Stimulated activated CD4-positive, alpha-beta T cell treated with anti-CD3 and anti-CD28 coated beads, Interleukin-1b, Interleukin-23, amount 100 ng/mL, for 4 hours (primary cell): ENCODE data around the gene C7.
"Not testable (repeated sequence)": the region's sequence is repeated elsewhere in the genome, so short reads cannot be mapped to it uniquely, and the experiment has no call there.

Experiments
- DNase-seq, 2 donors: peaks; one replicate each; pipeline ENCODE4 v3.0.0-alpha.2; 2020; ENCODE audit warnings: low read depth in 2 of 2

Gene C7

DNA sequence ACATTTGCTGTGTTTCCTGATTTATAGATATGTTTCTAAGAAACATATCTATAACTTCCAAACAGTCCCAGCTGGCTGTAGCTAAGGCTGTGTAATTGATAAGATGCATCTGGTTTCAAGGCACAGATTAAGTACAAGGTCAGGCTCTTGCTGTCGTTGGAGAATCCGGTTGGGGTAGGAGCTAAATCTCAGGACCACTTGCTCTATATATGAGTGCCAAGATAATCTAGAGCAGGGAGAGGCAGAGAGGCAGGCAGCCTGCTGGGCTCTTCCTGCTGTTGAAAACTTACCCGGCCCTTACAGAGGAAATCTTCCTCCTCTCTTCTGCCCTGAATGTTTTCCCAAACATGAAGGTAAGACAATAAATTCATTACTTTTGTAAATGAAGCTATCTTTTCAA lies at the start of gene C7:
TSS of gene C7 (plus strand) at position 234 of the 400 bp plus-strand sequence. CDS start at position 348, 114 bp downstream.
- DNase-seq: no peak

DNA sequence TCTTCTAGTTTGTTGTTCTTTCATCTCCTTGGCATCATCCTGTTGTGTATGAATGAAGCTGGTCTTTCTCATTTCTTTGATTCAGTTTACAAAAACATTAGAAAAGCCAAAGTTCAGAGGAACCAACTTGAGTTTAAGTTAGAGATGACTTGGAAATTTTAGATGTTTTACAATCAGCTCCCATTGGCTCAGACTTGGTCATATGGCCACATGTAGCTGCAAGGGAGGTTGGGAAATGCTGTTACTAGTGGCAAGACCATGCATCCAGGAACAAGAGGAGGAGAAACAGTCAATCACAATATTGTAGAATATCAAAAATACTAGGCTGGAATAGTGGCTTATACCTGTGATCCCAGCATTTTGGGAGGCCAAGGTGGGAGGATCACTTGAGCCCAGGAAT lies 48.6 kb upstream of the C7 start:
- DNase-seq: no peak

DNA sequence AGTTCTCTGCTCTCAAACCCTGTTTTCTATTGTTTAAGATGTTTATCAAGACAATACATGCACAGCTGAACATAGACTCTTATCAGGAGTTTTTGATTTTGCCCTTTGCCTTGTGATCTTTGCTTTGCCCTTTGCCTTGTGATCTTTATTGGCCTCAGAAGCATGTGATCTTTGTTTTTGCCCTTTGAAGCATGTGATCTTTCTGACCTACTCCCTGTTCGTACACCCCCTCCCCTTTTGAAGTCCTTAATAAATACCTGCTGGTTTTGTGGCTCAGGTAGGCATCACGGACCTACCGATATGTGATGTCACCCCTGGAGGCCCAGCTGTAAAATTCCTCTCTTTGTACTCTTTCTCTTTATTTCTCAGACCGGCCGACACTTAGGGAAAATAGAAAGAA lies 44.3 kb upstream of the C7 start:
- DNase-seq: not testable (repeated sequence)

- DNase-seq: no peak
Observed at GRCh38 chr5:40866844-40867243, 42.5 kb upstream of the C7 start.

DNA sequence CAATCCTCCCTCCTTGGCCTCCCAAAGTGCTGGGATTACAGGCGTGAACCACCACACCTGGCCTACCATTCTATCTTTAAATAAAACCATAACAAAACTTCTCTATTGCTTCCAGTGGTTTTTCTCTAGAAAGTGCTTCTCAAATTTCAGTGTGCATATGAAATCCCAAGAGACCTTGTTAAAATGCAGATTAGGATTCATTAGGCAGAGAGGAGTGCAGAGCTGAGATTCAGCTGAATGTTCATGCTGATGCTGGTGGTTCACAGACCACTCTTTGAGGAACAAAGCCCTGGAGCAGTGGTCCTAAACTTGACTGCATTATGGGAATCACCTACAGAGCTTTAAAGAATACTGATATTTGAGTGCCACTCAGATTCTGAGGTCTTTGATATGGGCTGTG lies 39.9 kb upstream of the C7 start:
- no peak for DNase-seq

DNA sequence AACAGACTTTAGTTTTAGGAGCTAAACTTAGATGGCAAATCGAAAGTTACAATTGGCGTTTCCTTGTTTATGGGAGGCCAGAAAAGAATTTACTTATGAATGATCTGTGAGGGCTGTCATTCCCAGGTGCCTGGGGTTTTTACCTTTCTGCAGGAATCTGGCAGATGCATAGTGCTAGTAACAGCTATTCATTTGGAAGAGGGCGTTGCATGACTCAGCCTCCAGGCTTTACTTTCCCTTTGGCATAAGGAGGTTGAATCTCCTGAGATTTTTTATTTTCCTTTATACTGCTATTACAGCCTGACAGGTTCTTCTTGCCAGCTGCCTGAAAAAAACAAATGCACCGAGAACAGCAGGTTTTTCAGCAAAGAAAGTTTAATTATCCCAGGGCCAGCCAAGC lies 38.1 kb upstream of the C7 start:
- DNase-seq: no peak

GRCh38 chr5:40872253-40872652 lies 37.0 kb upstream of the C7 start:
- not testable (repeated sequence) for DNase-seq

- no peak for DNase-seq
Observed at GRCh38 chr5:40873286-40873880, 35.9 kb upstream of the C7 start.

GRCh38 chr5:40875958-40876357 lies 33.3 kb upstream of the C7 start:
- DNase-seq: no peak

DNA sequence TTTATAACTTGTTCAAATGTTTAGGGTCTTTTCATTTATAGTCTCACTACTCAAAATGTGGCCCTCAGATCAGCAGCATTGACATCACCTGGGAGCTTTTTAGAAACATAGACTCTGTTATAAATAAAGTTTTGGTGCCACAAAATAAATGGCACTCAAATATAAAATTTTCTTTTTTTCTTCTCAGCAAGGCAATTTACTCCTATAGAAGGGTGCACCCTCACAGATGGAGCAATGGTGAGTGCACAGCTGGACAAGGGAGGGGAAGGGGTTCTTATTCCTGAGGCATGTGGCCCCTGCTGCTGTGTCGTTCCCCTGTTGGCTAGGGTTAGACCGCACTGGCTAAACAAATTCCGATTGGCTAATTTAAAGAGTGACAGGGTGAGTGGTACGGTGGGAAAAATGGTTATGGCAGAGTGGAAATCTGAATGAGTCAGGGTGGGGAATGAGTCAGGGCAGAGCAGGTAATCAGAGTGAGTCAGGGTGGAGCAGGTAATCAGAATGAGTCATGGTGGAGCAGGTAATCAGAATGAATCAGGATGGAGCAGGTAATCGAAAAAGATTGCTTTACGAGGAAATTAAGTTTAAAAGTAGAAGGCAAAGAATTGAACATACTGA lies 31.8 kb upstream of the C7 start:
- DNase-seq: peak in 1 of 2 donors; percentile 12

GRCh38 chr5:40879163-40879942 lies 29.9 kb upstream of the C7 start:
- no peak for DNase-seq

- no peak for DNase-seq
Observed at GRCh38 chr5:40882291-40882690, 27.0 kb upstream of the C7 start.

- DNase-seq: not testable (repeated sequence)
Observed at GRCh38 chr5:40883051-40883450, 26.2 kb upstream of the C7 start.

- DNase-seq: not testable (repeated sequence)
Observed at GRCh38 chr5:40895440-40896425, 13.6 kb upstream of the C7 start.

- no peak for DNase-seq
Observed at GRCh38 chr5:40904205-40904993, 4.9 kb upstream of the C7 start.

GRCh38 chr5:40904994-40905306 lies 4.3 kb upstream of the C7 start:
- DNase-seq: no peak

DNA sequence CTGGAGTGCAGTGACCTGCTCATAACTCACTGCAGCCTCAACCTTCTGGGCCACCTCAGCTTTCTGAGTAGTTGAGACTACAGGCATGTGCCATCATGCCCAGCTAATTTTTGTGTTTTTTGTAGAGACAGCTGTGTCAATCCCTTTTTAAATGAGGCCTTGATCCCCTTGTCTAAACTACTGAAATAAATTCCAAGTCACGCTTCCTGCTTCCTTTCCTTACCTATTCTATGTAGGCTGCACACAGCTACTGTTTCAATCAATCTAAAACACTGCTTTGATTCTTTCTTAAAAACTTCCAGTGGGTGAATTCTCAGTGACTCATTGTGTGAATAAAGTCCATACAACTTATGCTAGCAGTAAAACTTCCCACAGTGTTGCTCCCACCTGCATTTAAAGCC lies 2.9 kb upstream of the C7 start:
- DNase-seq: no peak

DNA sequence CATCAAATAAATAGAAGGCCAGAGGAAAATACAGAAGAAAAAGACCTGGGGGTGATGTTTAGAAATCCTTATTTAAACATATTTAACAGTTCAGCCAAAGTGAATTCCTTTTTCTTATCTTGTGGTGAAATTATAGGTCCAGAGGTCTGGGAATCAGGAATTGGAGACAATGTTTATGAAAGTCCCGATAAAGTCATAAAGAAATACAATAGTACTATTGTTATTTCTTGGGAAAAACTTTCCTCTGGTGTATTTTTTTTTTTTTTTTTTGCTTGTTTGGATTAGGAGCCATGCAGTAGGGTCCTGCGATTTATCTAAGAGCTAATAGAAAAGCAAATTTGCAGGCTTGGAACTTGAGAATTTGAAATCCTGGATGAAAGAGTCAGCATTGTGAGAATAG lies 426 bp downstream of the C7 start:
- no peak for DNase-seq

GRCh38 chr5:40911266-40911665 lies 2.0 kb downstream of the C7 start:
- DNase-seq: no peak

DNA sequence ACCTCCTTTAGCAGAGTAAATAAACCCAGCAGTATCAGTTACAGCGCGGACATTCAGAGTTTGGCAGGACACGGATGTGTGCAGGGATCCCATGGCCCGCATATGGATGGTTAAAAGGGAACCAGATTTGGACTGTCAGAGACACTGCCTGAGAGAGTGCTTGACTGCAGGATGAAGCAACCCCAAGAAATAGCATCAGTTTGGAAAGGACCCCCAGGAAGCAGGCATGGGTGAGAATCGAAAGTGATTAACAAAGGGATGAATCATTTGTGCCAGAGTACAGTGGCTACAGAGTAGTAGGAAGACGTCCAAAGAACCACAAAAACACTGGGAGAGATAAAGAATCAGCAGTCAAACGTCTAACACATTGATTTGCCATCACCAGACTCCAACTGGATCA lies 5.5 kb downstream of the C7 start:
- no peak for DNase-seq

- no peak for DNase-seq
Observed at GRCh38 chr5:40915341-40915926, 6.1 kb downstream of the C7 start.
